ENCODE measurements around the gene SVIL.
"Not testable (repeated sequence)": the region's sequence is repeated elsewhere in the genome, so short reads cannot be mapped to it uniquely, and the experiment has no call there.

The SVIL gene

GRCh38 chr10:29566209-29566608 lies 68.6 kb downstream of the SVIL start:
- not testable (repeated sequence) for DNase-seq

GRCh38 chr10:29563420-29564035 lies 71.2 kb downstream of the SVIL start:
- DNase-seq: no peak

GRCh38 chr10:29563006-29563405 lies 71.8 kb downstream of the SVIL start:
- not testable (repeated sequence) for DNase-seq

GRCh38 chr10:29559996-29560395 lies 74.8 kb downstream of the SVIL start:
- no peak for DNase-seq

GRCh38 chr10:29557665-29558064 lies 77.1 kb downstream of the SVIL start:
- DNase-seq: no peak

- DNase-seq: no peak
Measured at GRCh38 chr10:29555746-29556481, 78.9 kb downstream of the SVIL start.

GRCh38 chr10:29555091-29555745 lies 79.6 kb downstream of the SVIL start:
- no peak for DNase-seq

GRCh38 chr10:29554660-29555059 lies 80.1 kb downstream of the SVIL start:
- no peak for DNase-seq

GRCh38 chr10:29553544-29554250 lies 81.1 kb downstream of the SVIL start:
- no peak for DNase-seq

GRCh38 chr10:29553116-29553515 lies 81.7 kb downstream of the SVIL start:
- not testable (repeated sequence) for DNase-seq

- not testable (repeated sequence) for DNase-seq
Measured at GRCh38 chr10:29549493-29549892, 85.3 kb downstream of the SVIL start.

- DNase-seq: no peak
Measured at GRCh38 chr10:29546773-29547313, 87.9 kb downstream of the SVIL start.

- no peak for DNase-seq
Measured at GRCh38 chr10:29545122-29545521, 89.6 kb downstream of the SVIL start.

GRCh38 chr10:29543715-29544114 lies 91.1 kb downstream of the SVIL start:
- no peak for DNase-seq

- no peak for DNase-seq
Measured at GRCh38 chr10:29542723-29543122, 92.0 kb downstream of the SVIL start.

GRCh38 chr10:29541422-29542210 lies 93.2 kb downstream of the SVIL start:
- DNase-seq: no peak

GRCh38 chr10:29540016-29540415 lies 94.8 kb downstream of the SVIL start:
- DNase-seq: no peak

- no peak for DNase-seq
Measured at GRCh38 chr10:29539412-29539811, 95.4 kb downstream of the SVIL start.

- DNase-seq: no peak
Measured at GRCh38 chr10:29537799-29538198, 97.0 kb downstream of the SVIL start.

- not testable (repeated sequence) for DNase-seq
Measured at GRCh38 chr10:29536691-29537090, 98.1 kb downstream of the SVIL start.

GRCh38 chr10:29535778-29536453 lies 98.9 kb downstream of the SVIL start:
- DNase-seq: no peak
